Epithelial cell of esophagus (primary cell): Measurements from ENCODE around the gene IQSEC1.

Experiments used
- DNase-seq: peaks from one replicate; pipeline ENCODE4 v3.0.0; 2010; ENCODE audit warnings: low read depth
- H3K4me3 ChIP-seq: 2 replicates; pipeline ENCODE4 v1.5.1; 2011; ENCODE audit warnings: mild to moderate bottlenecking, low read length, control low read depth
- CTCF ChIP-seq: IDR thresholded peaks from 2 replicates; pipeline ENCODE4 v1.5.1; 2011; ENCODE audit warnings: low read depth, mild to moderate bottlenecking, low read length, control low read depth, inconsistent platforms; ENCODE audit not compliant: insufficient read depth; ENCODE audit errors: missing control alignments

IQSEC1 gene

GRCh38 chr3:13062647-13063046 is 10.6 kb downstream of the IQSEC1 start:
- no peak overlapping the region for H3K4me3 ChIP-seq
- DNase-seq: no peak
- TF ChIP-seq CTCF: no peak

GRCh38 chr3:13060341-13060910 is 12.8 kb downstream of the IQSEC1 start:
- no peak overlapping the region for H3K4me3 ChIP-seq
- DNase-seq: no peak
- TF ChIP-seq CTCF: no peak

- DNase-seq: no peak
- H3K4me3 ChIP-seq: no peak overlapping the region
- no peak for TF ChIP-seq CTCF
Measured at GRCh38 chr3:13058346-13059120, 14.7 kb downstream of the IQSEC1 start.

- H3K4me3 ChIP-seq: no peak overlapping the region
- no peak for TF ChIP-seq CTCF
- no peak for DNase-seq
Measured at GRCh38 chr3:13057282-13058040, 15.8 kb downstream of the IQSEC1 start.

- no peak for DNase-seq
- H3K4me3 ChIP-seq: no peak overlapping the region
- TF ChIP-seq CTCF: no peak
Measured at GRCh38 chr3:13055634-13056033, 17.6 kb downstream of the IQSEC1 start.

- no peak overlapping the region for H3K4me3 ChIP-seq
- no peak for DNase-seq
- no peak for TF ChIP-seq CTCF
Measured at GRCh38 chr3:13054341-13055285, 18.6 kb downstream of the IQSEC1 start.
